HEK293T (cell line): ENCODE data around the gene ZNF200.

Experiments
- CTCF ChIA-PET: fragments of 350-600 bp; formaldehyde crosslinking; extraction: SDS; loops from one replicate; lab custom pipeline; 2021; ENCODE audit warnings: antibody characterized with exemption, inconsistent platforms; lab: Yijun Ruan, JAX
- POLR2A ChIA-PET: fragments of 350-600 bp; formaldehyde crosslinking; extraction: SDS; loops from one replicate; lab custom pipeline; 2020; ENCODE audit warnings: antibody characterized with exemption, inconsistent platforms; lab: Yijun Ruan, JAX
- DNase-seq: peaks from one replicate; pipeline ENCODE4 v3.0.0; 2012; ENCODE audit warnings: mixed read lengths; ENCODE audit errors: extremely low spot score
- ARNT ChIP-seq: fragments of 450-650 bp; IDR thresholded peaks from 2 replicates; pipeline ENCODE4 v1.6.1; 2017; ENCODE audit warnings: mild to moderate bottlenecking
- BHLHE40 ChIP-seq: fragments of 450-650 bp; IDR thresholded peaks from 2 replicates; pipeline ENCODE4 v1.6.1; 2016; ENCODE audit warnings: mild to moderate bottlenecking, moderate library complexity, borderline replicate concordance
- CTBP1 ChIP-seq: fragments of 450-650 bp; IDR thresholded peaks from 2 replicates; pipeline ENCODE4 v1.6.1; 2016; ENCODE audit warnings: borderline replicate concordance
- ELF4 ChIP-seq: fragments of 450-650 bp; IDR thresholded peaks from 2 replicates; pipeline ENCODE4 v1.6.1; 2017; ENCODE audit warnings: antibody characterized with exemption
- FOXA1 ChIP-seq: fragments of 450-650 bp; IDR thresholded peaks from 2 replicates; pipeline ENCODE4 v1.6.1; 2016; ENCODE audit warnings: mild to moderate bottlenecking
- FOXK2 ChIP-seq: fragments of 450-650 bp; IDR thresholded peaks from 2 replicates; pipeline ENCODE4 v1.6.1; 2016; ENCODE audit warnings: mild to moderate bottlenecking
- FOXM1 ChIP-seq: fragments of 450-650 bp; IDR thresholded peaks from 2 replicates; pipeline ENCODE4 v1.6.1; 2017; ENCODE audit warnings: mild to moderate bottlenecking, borderline replicate concordance
- HDGF ChIP-seq: fragments of 450-650 bp; IDR thresholded peaks from 2 replicates; pipeline ENCODE4 v1.6.1; 2017; ENCODE audit warnings: antibody characterized with exemption, borderline replicate concordance
- L3MBTL2 ChIP-seq: fragments of 450-650 bp; conservative IDR thresholded peaks from 2 replicates; pipeline ENCODE4 v1.6.1; 2016; ENCODE audit warnings: mild to moderate bottlenecking
- LEF1 ChIP-seq: fragments of 450-650 bp; IDR thresholded peaks from 2 replicates; pipeline ENCODE4 v1.6.1; 2017; ENCODE audit warnings: mild to moderate bottlenecking, borderline replicate concordance
- NFRKB ChIP-seq: fragments of 450-650 bp; IDR thresholded peaks from 2 replicates; pipeline ENCODE4 v1.6.1; 2016; ENCODE audit warnings: mild to moderate bottlenecking, moderate library complexity
- SP1 ChIP-seq: fragments of 450-650 bp; IDR thresholded peaks from 2 replicates; pipeline ENCODE4 v1.6.1; 2017
- SUZ12 ChIP-seq: fragments of 450-650 bp; IDR thresholded peaks from 2 replicates; pipeline ENCODE4 v1.6.1; 2016; ENCODE audit warnings: mild to moderate bottlenecking
- TARDBP ChIP-seq: fragments of 450-650 bp; IDR thresholded peaks from 2 replicates; pipeline ENCODE4 v1.6.1; 2016
- ZNF384 ChIP-seq: fragments of 450-650 bp; IDR thresholded peaks from 2 replicates; pipeline ENCODE4 v1.6.1; 2016
- TF ChIP-seq, protein P1 (sequence below): fragments of 450-650 bp; IDR thresholded peaks from 2 replicates; pipeline ENCODE4 v1.6.1; 2016

The ZNF200 gene

DNA sequence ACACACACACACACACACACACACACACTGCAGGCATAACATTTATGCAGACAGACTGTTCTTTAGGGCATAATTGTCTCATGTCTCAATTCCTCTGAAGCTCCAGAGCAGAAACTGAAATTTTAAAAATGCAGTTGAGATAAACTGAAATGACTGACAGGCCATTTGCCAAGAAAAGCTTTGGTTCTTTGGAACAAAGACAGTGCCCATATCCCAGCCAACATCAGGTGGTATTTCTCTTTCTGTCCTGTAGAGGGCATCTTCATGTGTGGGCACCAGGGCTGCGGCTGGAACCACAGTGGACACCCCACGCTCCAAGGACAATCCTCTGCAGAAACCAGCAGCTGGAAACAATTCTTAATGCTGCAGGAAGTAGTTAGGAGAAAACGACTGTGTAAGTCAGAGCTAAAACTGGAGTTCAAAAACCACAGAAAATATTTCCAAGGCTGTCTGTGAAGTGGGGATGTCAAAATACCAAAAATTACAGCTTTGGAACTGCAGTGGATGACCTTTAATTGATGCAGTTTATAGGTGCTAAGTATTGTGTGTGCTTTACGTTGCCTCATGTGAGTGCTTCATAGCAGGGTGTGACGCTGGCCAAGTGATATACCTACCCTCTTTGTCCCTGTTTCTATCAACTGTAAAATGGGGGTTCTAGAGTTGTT is 32.0 kb upstream of the ZNF200 start:
- ChIA-PET CTCF (interaction anchor here (0.7 to 1.6 kb wide), 7 partner anchors 9 to 95 kb away, joined by 3 to 6 read pairs (median 3); no protein-coding TSS in a partner anchor), POLR2A (interaction anchor here (1.9 to 2.8 kb wide), 3 partner anchors 9 to 32 kb away, joined by 6 to 30 read pairs (median 6); partner anchors contain the start of genes ZNF200 and ZNF263)
- TF ChIP-seq HDGF (no peak), ZNF384 (no peak), SUZ12 (no peak)
- TF ChIP-seq, protein P1, sequence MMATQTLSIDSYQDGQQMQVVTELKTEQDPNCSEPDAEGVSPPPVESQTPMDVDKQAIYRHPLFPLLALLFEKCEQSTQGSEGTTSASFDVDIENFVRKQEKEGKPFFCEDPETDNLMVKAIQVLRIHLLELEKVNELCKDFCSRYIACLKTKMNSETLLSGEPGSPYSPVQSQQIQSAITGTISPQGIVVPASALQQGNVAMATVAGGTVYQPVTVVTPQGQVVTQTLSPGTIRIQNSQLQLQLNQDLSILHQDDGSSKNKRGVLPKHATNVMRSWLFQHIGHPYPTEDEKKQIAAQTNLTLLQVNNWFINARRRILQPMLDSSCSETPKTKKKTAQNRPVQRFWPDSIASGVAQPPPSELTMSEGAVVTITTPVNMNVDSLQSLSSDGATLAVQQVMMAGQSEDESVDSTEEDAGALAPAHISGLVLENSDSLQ, result peak; percentile 85
- DNase-seq, result peak; percentile 51

DNA sequence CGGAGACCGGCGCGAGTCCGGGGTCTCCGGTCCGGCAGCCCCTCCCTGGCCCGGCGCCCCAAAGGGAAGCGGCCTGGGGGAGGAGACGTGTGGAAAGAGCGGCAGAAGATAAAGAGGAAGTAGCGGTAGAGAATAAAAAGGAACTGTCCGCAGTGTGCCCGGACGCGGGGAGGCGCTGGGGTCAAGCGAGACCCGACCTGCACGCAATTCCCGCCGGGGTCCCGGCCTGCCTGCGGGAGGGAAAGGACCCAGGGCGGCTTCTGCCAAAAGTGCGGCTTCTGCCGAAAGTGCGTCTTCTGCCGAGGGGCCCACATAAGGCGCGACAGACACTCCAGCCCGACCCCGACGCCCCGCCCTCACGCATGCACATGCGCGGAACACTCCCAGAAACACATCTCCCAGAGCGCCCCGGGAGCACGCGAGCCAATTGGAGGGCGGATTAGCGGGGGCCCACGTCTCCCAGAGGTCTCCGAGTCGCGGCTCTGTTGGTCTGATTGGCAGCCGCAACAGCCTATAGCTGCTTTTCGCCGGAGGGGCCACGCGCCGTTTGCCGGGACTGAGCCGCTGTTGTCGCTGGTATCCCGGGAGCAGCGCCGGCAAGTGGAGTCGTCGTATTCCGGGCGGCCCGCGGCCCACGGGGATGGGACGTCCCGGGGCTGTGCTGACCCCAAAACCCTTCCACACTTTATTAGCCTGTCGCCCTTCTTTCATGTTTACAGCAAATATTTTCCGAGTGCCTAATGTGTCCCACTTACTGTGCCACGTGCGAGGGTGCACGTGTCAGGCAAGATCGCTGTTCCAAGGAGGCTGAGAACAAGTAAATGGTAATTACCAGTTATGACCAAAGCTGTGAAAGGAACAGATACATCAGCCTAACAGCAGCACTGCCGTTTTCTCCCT is 29.4 kb upstream of the ZNF200 start:
- CTCF ChIA-PET, result no interaction called here
- TF ChIP-seq FOXM1, result no peak
- TF ChIP-seq FOXK2, result no peak
- TF ChIP-seq, protein P1, result peak; percentile 99
- no peak for TF ChIP-seq SP1
- no peak for TF ChIP-seq CTBP1
- TF ChIP-seq ZNF384, result no peak
- TF ChIP-seq L3MBTL2, result peak; percentile 99
- TF ChIP-seq ELF4, result no peak
- TF ChIP-seq HDGF, result no peak
- TF ChIP-seq ARNT, result no peak
- TF ChIP-seq SUZ12, result no peak
- TF ChIP-seq FOXA1, result no peak
- TF ChIP-seq NFRKB, result no peak
- TF ChIP-seq BHLHE40, result no peak
- peak; percentile 96 for DNase-seq
- POLR2A ChIA-PET, result interaction anchor here (0.6 to 1.7 kb wide), 12 partner anchors 8 to 237 kb away, joined by 3 to 15 read pairs (median 4); partner anchors contain the start of genes CLUAP1, NAA60, ZNF174 and ZNF213

DNA sequence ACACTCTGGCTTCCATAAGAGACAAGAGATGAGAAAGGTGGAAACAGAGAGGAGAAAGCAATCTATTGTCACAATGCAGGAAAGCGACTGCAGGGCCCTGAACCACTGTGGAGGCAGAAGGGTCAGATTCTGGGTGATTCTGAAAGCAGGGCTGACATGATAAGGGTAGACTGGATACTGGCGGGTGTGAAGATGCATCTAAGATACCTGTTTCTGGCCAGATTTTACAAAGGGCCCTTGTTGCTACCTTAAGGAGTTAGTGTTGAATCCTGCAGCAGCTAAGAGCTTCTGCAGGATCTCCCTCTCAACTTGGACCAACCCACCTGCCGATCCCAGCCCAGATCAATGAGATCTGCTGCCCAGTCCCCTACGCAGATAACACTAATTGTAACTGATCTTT is 27.6 kb upstream of the ZNF200 start:
- no peak for TF ChIP-seq TARDBP
- no peak for TF ChIP-seq ZNF384
- TF ChIP-seq ELF4, result no peak
- TF ChIP-seq BHLHE40, result no peak
- no peak for TF ChIP-seq NFRKB
- TF ChIP-seq SUZ12, result no peak
- TF ChIP-seq FOXM1, result no peak
- ChIA-PET CTCF (no interaction called here), POLR2A (interaction anchor here (1.5 kb wide), 1 partner anchor 20 kb away, joined by 4 read pairs; the partner anchor contains the start of gene ZNF263)
- no peak for DNase-seq

DNA sequence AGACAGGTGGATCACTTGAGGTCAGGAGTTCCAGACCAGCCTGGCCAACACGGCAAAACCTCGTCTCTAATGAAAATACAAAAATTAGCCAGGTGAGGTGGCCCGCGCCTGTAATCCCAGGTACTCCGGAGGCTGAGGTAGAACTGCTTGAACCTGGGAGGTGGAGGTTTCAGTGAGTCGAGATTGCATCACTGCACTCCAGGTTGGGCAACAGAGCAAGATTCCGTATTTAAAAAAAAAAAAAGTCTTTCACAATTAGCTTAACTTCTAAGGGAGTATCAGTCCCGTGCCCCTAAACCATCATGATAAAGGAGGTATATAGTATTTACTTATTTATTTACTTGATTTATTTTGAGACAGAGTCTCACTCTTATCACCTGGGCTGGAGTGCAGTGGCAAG is 24.9 kb upstream of the ZNF200 start:
- no peak for TF ChIP-seq SUZ12
- TF ChIP-seq HDGF, result no peak
- TF ChIP-seq LEF1, result no peak
- no peak for TF ChIP-seq ELF4
- no peak for TF ChIP-seq TARDBP
- TF ChIP-seq FOXK2, result no peak
- TF ChIP-seq SP1, result no peak
- POLR2A ChIA-PET, result no interaction called here
- CTCF ChIA-PET, result interaction anchor here (1.2 kb wide), 1 partner anchor 14 kb away, joined by 5 read pairs; no protein-coding TSS in a partner anchor
- no peak for DNase-seq

DNA sequence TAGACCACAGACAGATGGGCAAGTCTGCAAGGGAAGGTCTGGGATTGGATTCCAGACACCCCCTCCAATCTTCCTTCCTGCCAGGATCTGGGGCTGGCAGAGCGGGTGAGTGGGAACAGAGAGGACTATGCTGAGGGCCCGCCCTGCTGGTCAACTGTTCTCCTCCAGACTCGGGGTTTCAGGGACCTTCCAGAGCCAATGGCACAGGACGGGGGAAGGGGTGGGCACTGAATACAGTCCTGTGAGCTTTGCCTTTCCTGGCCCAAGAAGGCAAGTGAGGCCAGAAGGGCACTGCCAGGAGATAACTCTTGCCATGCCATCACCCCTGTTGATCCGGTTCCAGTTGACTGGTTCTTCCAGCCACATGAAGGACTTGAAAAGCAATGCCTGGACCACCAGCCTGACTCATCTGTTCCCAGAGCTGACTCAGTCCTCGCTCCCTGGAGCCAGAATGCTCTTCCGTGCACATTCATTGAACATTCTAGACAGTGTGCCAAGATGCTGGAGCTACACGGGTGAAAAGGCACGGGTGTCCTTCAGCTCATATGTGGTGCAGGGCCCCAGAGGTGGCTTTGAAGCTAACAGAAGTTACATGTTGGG is 22.0 kb upstream of the ZNF200 start:
- TF ChIP-seq, protein P1, result no peak
- TF ChIP-seq ZNF384, result no peak
- no peak for TF ChIP-seq CTBP1
- no peak for TF ChIP-seq HDGF
- no peak for TF ChIP-seq LEF1
- no peak for TF ChIP-seq FOXA1
- no peak for TF ChIP-seq FOXK2
- no peak for TF ChIP-seq SUZ12
- no peak for TF ChIP-seq TARDBP
- TF ChIP-seq ELF4, result no peak
- TF ChIP-seq L3MBTL2, result no peak
- no peak for TF ChIP-seq SP1
- no peak for TF ChIP-seq BHLHE40
- TF ChIP-seq FOXM1, result no peak
- no peak for TF ChIP-seq ARNT
- no peak for TF ChIP-seq NFRKB
- CTCF ChIA-PET, result no interaction called here
- POLR2A ChIA-PET, result interaction anchor here (1.1 to 1.2 kb wide), 2 partner anchors 25 to 26 kb away, joined by 4 to 5 read pairs; partner anchors contain the start of gene ZNF263
- no peak for DNase-seq
